Ureter (tissue), 1 donor: ENCODE results near the gene CLNS1A. TPM values are rescaled to one million over a fixed set of nuclear protein-coding genes. Genes with fewer than 3 reads are reported as not detected.

Source experiments
- total RNA-seq: library from RNA; stranded (reverse); gene quantifications from one replicate; pipeline ENCODE4 v1.2.4, GENCODE V29; 2023
- donor health status: DM: yes; HTN: yes; CAD: no.

Gene CLNS1A
- total RNA-seq, 1 donor from 2014 or later, result 108 TPM

Other genes starting within 250 kb of the CLNS1A start
- 56.7 TPM for gene PAK1, start 163.7 kb downstream of the CLNS1A start, total RNA-seq
- gene AQP11, start 47.8 kb downstream of the CLNS1A start, total RNA-seq, result 0.34 TPM
- 70.3 TPM for gene RSF1, start 182.9 kb upstream of the CLNS1A start, total RNA-seq
- gene AAMDC, start 183.3 kb upstream of the CLNS1A start, total RNA-seq, result 20.4 TPM